ENCODE results near the gene SH2B3.
A peak's percentile ranks its signal among the peaks of the same experiment; 100 is the strongest.

SH2B3 gene

GRCh38 chr12:111361717-111362576 lies 43.8 kb upstream of the SH2B3 start:
- POLR2A ChIA-PET, result no interaction called here
- H3K4me3 ChIP-seq (ENCODE audit: low read depth, low read length), result no peak overlapping the region
- CTCF ChIA-PET, result interaction anchor here (1.1 to 2.3 kb wide), 3 partner anchors 15 to 90 kb away, joined by 3 to 8 read pairs (median 3); no protein-coding TSS in a partner anchor

DNA sequence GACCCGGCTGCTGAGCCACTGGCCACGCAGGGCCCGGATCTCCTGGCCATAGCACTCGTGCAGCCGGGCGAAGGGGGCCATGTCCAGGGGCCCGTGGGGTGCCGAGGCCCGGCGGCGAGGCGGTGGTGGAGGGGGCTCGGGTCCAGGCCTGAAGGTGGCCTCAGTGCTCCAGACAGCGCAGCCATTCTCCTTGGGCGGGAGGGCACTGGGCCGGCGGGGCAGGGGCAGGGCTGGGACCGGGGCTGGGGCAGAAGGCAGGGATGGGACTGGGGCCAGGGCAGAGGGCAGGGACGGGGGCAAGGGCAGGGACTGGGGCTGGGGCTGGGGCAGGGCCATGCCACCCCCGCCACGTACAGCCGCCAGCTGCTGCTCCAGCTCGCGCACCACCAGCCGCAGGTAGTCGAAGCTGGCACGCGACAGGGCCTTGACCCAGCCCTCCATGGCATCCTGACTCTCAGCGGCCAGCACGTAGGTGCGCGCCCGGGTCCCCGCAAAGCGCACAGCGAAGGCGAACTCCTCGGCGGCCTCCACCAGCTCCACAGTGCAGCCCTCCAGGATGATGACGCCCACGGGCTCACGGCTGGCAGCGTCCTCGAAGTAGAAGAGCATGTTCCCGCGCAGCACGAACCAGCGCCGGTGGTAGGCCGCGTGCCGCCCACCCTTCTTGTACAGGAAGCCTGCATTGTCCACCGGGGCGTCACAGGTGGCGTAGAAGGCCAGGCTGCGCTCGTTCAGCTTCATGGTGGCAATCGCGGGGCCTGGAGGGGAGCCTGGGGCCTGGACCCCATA lies 42.8 kb upstream of the SH2B3 start:
- POLR2A ChIA-PET, result no interaction called here
- CTCF ChIA-PET, result interaction anchor here (2.3 kb wide), 1 partner anchor 34 kb away, joined by 8 read pairs; no protein-coding TSS in a partner anchor
- TF ChIP-seq, protein P1, sequence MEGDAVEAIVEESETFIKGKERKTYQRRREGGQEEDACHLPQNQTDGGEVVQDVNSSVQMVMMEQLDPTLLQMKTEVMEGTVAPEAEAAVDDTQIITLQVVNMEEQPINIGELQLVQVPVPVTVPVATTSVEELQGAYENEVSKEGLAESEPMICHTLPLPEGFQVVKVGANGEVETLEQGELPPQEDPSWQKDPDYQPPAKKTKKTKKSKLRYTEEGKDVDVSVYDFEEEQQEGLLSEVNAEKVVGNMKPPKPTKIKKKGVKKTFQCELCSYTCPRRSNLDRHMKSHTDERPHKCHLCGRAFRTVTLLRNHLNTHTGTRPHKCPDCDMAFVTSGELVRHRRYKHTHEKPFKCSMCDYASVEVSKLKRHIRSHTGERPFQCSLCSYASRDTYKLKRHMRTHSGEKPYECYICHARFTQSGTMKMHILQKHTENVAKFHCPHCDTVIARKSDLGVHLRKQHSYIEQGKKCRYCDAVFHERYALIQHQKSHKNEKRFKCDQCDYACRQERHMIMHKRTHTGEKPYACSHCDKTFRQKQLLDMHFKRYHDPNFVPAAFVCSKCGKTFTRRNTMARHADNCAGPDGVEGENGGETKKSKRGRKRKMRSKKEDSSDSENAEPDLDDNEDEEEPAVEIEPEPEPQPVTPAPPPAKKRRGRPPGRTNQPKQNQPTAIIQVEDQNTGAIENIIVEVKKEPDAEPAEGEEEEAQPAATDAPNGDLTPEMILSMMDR (IDR thresholded peaks at IDR 0.05; ENCODE audit: insufficient read depth, low read length, missing control alignments), result no peak
- H3K4me3 ChIP-seq (ENCODE audit: low read depth, low read length), result no peak overlapping the region
- DNase-seq (ENCODE audit: low read depth, low spot score), result no peak

More at GRCh38 chr12:111361717-111362576, 43.8 kb upstream of the SH2B3 start:
- TF ChIP-seq, protein P1 (IDR thresholded peaks at IDR 0.05; ENCODE audit: insufficient read depth, low read length, missing control alignments), result no peak
- DNase-seq (ENCODE audit: low read depth, low spot score), result no peak

DNA sequence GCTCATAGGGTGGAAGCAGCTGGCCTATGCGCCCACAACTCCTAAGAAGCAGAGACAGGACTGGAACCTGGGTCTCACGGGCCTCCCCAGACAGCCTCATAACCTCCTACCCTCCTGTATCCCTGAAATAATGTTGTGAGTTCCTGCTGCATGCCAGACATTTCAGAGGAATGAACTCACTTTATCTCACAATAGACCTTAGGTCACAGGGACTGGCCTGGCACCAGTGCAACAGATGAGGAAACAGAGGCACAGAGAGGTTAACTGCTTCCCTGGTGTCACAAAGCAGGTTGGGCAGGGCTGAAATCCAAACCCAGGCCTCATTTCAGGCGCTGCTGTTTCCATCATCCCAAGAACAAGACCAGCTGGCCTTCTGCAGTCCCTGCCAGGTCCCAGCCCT lies 42.1 kb upstream of the SH2B3 start:
- ChIA-PET POLR2A (no interaction called here), CTCF (no interaction called here)
- peak; percentile 12 for DNase-seq (ENCODE audit: low read depth, low spot score)
- TF ChIP-seq, protein P1 (IDR thresholded peaks at IDR 0.05; ENCODE audit: insufficient read depth, low read length, missing control alignments), result no peak
- no peak overlapping the region for H3K4me3 ChIP-seq (ENCODE audit: low read depth, low read length)

DNA sequence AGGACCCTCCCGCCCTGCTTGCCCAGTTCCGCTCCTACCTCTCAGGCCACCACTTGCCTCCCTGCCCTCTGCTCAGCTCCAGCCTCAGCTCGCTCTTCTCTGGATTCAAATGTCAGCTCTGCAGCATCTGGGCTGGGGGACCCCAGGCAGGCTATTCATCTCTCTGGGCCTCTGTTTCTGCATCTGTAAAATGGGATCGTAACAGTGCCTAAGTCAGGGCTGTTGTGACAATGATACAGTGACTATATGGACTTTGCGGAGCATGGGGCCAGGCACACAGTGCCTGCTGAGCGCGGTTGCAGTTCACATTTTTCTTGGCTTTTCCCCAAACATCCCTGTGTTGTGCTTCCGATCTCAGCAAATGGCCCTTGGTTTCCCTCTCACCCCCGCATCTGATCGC lies 39.6 kb upstream of the SH2B3 start:
- POLR2A ChIA-PET, result no interaction called here
- DNase-seq (ENCODE audit: low read depth, low spot score), result no peak
- TF ChIP-seq, protein P1 (IDR thresholded peaks at IDR 0.05; ENCODE audit: insufficient read depth, low read length, missing control alignments), result no peak
- H3K4me3 ChIP-seq (ENCODE audit: low read depth, low read length), result no peak overlapping the region
- CTCF ChIA-PET, result interaction anchor here (0.7 to 4.4 kb wide), 2 partner anchors 31 to 34 kb away, joined by 4 to 33 read pairs; no protein-coding TSS in a partner anchor

DNA sequence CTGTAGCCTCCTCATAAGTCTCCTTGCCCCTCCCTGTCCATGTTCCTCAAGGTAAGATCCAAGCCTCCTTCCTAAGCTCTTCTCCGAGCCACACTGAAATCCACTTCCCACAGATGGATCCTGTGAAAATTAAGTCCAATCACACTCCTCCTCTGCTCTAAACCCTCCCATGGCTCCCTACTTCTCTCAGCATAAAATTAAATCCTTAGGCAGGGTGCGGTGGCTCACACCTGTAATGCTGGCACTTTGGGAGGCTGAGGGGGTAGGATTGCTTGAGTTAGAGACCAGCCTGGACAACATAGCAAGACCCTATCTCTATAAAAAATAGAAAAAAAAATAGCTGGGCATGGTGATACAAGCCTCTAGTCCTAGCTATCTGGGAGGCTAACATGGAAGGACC lies 39.1 kb upstream of the SH2B3 start:
- TF ChIP-seq, protein P1 (IDR thresholded peaks at IDR 0.05; ENCODE audit: insufficient read depth, low read length, missing control alignments), result no peak
- ChIA-PET CTCF (interaction anchor here (0.7 to 4.4 kb wide), 3 partner anchors 30 to 85 kb away, joined by 4 to 33 read pairs (median 4); no protein-coding TSS in a partner anchor), POLR2A (no interaction called here)
- no peak overlapping the region for H3K4me3 ChIP-seq (ENCODE audit: low read depth, low read length)
- DNase-seq (ENCODE audit: low read depth, low spot score), result no peak

Data from AG04449 (cell line).